OCI-LY1 (cell line): ENCODE results near the gene LRRC2.
A peak's percentile ranks its signal among the peaks of the same experiment; 100 is the strongest.

ENCODE experiments used
- H2AFZ ChIP-seq: fragments of 200-600 bp; sonication (generic), shearing (Covaris generic); 2 replicates; pipeline ENCODE4 v1.6.0; 2014; ENCODE audit warnings: antibody characterized with exemption, mild to moderate bottlenecking, low read length
- H3F3A ChIP-seq: fragments of 200-600 bp; sonication (generic), shearing (Covaris generic); 2 replicates; pipeline ENCODE4 v1.6.0; 2014; ENCODE audit warnings: mild to moderate bottlenecking, antibody characterized with exemption, low read length, moderate library complexity; ENCODE audit not compliant: insufficient read depth
- H3K27ac ChIP-seq: fragments of 200-600 bp; sonication (generic); 2 replicates; pipeline ENCODE4 v1.5.1; 2014; ENCODE audit warnings: low read length, mixed run types, mild to moderate bottlenecking, low read depth; ENCODE audit not compliant: poor library complexity, severe bottlenecking
- H3K27me3 ChIP-seq: fragments of 200-600 bp; sonication (generic); 2 replicates; pipeline ENCODE4 v1.6.0; 2014; ENCODE audit warnings: antibody characterized with exemption, mild to moderate bottlenecking, low read length, moderate library complexity; ENCODE audit not compliant: insufficient read depth
- H3K36me3 ChIP-seq: fragments of 200-600 bp; sonication (generic); 2 replicates; pipeline ENCODE4 v1.6.1; 2014; ENCODE audit warnings: mild to moderate bottlenecking, antibody characterized with exemption, low read length, moderate library complexity, mixed read lengths; ENCODE audit not compliant: insufficient read depth
- H3K4me1 ChIP-seq: fragments of 200-600 bp; sonication (generic); 2 replicates; pipeline ENCODE4 v1.5.1; 2014; ENCODE audit warnings: mild to moderate bottlenecking, low read length, moderate library complexity; ENCODE audit not compliant: insufficient read depth, severe bottlenecking
- H3K4me2 ChIP-seq: fragments of 200-600 bp; sonication (generic), shearing (Covaris generic); 2 replicates; pipeline ENCODE4 v1.6.1; 2014; ENCODE audit warnings: low read length
- H3K4me3 ChIP-seq: fragments of 200-600 bp; sonication (generic); 2 replicates; pipeline ENCODE4 v1.5.1; 2014; ENCODE audit warnings: low read length, low read depth, mild to moderate bottlenecking, mixed read lengths; ENCODE audit not compliant: poor library complexity, severe bottlenecking
- H3K79me2 ChIP-seq: fragments of 200-600 bp; shearing (Covaris generic); 2 replicates; pipeline ENCODE4 v1.6.1; 2016; ENCODE audit warnings: mixed run types, low read length, mixed read lengths; ENCODE audit not compliant: insufficient read depth
- H3K9ac ChIP-seq: fragments of 200-600 bp; sonication (generic), shearing (Covaris generic); 2 replicates; pipeline ENCODE4 v1.6.1; 2014; ENCODE audit warnings: mild to moderate bottlenecking, low read length, mixed read lengths
- H3K9me2 ChIP-seq: fragments of 200-600 bp; sonication (generic), shearing (Covaris generic); 2 replicates; pipeline ENCODE4 v1.6.1; 2014; ENCODE audit warnings: low read depth, mild to moderate bottlenecking, low read length, mixed read lengths
- H3K9me3 ChIP-seq: fragments of 200-600 bp; shearing (Covaris generic); 2 replicates; pipeline ENCODE4 v1.6.1; 2014; ENCODE audit warnings: low read length, mixed read lengths
- H4K20me1 ChIP-seq: fragments of 200-600 bp; sonication (generic), shearing (Covaris generic); 2 replicates; pipeline ENCODE4 v1.6.0; 2016; ENCODE audit warnings: mild to moderate bottlenecking, low read length; ENCODE audit not compliant: insufficient read depth
- EZH2 ChIP-seq: fragments of 200-600 bp; sonication (generic), shearing (Covaris generic); IDR thresholded peaks from 2 replicates; pipeline ENCODE4 v1.8.0; 2017; ENCODE audit warnings: borderline replicate concordance, mixed run types, mild to moderate bottlenecking, antibody characterized with exemption, low read length, moderate library complexity, mixed read lengths
- TF ChIP-seq, protein P1 (sequence below): fragments of 200-600 bp; sonication (generic), shearing (Covaris generic); IDR thresholded peaks from 2 replicates; pipeline ENCODE4 v1.5.1; 2017; ENCODE audit warnings: mild to moderate bottlenecking, antibody characterized with exemption, low read length, moderate library complexity, mixed read lengths

The LRRC2 gene

GRCh38 chr3:46489381-46489780 lies 76.7 kb downstream of the LRRC2 start:
- no peaks in the 10 kb centered on the region for H3F3A ChIP-seq
- no peak overlapping the region for H2AFZ ChIP-seq
- no peaks in the 10 kb centered on the region for H3K36me3 ChIP-seq
- no peak for TF ChIP-seq EZH2
- TF ChIP-seq, protein P1, sequence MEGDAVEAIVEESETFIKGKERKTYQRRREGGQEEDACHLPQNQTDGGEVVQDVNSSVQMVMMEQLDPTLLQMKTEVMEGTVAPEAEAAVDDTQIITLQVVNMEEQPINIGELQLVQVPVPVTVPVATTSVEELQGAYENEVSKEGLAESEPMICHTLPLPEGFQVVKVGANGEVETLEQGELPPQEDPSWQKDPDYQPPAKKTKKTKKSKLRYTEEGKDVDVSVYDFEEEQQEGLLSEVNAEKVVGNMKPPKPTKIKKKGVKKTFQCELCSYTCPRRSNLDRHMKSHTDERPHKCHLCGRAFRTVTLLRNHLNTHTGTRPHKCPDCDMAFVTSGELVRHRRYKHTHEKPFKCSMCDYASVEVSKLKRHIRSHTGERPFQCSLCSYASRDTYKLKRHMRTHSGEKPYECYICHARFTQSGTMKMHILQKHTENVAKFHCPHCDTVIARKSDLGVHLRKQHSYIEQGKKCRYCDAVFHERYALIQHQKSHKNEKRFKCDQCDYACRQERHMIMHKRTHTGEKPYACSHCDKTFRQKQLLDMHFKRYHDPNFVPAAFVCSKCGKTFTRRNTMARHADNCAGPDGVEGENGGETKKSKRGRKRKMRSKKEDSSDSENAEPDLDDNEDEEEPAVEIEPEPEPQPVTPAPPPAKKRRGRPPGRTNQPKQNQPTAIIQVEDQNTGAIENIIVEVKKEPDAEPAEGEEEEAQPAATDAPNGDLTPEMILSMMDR: no peak
- H3K4me3 ChIP-seq: no peak overlapping the region
- no peak overlapping the region for H3K4me2 ChIP-seq
- no peak overlapping the region for H3K27ac ChIP-seq
- no peaks in the 10 kb centered on the region for H3K9me2 ChIP-seq
- no peak overlapping the region for H3K9ac ChIP-seq
- no peaks in the 10 kb centered on the region for H3K27me3 ChIP-seq
- H3K9me3 ChIP-seq: no peaks in the 10 kb centered on the region
- H3K4me1 ChIP-seq: no peaks in the 10 kb centered on the region
- H3K79me2 ChIP-seq: no peaks in the 10 kb centered on the region
- no peaks in the 10 kb centered on the region for H4K20me1 ChIP-seq

DNA sequence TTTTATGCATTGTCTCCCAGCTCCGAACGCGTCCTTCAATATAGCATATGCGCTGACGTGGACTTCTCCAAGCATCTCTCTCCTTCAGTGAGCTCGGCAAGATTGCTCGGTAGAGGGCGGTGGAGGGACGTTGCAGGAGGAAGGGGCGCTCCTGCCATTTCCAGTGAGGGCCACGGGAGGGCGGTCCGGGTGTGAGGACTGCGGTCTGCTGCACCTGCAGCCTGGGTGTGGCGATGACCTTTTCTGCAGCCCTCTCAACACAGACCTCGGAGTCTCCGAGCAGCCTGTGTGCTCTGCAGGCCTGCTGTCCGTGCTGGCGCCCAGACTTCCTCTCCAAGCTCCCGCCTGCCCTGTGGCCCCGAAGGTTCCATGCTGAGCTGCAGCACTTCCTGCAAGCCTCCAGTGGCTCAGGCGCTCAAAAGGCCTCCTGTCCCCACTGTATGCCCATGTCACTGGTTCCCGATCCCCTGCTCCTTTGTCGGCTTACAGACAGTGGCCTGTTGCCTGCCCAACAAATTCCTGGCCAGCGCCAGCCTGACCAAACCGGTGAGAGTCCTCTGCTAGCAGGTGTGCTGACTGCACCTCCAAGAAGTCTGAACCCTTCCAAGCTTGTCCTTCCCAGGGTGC lies 77.3 kb downstream of the LRRC2 start:
- Histone ChIP-seq H2AFZ (no peak overlapping the region), H3K9me2 (no peaks in the 10 kb centered on the region), H3K4me2 (peak overlapping the region; percentile 10; the same call in 1 of the 2 replicates), H3K4me1 (no peaks in the 10 kb centered on the region), H3K27me3 (no peaks in the 10 kb centered on the region), H3K36me3 (no peaks in the 10 kb centered on the region), H3K4me3 (no peak overlapping the region), H4K20me1 (no peaks in the 10 kb centered on the region), H3K9me3 (no peaks in the 10 kb centered on the region), H3K27ac (no peak overlapping the region), H3K79me2 (no peaks in the 10 kb centered on the region), H3K9ac (no peak overlapping the region), H3F3A (no peaks in the 10 kb centered on the region)
- TF ChIP-seq EZH2: no peak
- TF ChIP-seq, protein P1: peak; percentile 100

- Histone ChIP-seq H3K4me2 (no peak overlapping the region), H3K9me3 (no peaks in the 10 kb centered on the region), H2AFZ (no peak overlapping the region), H3K27ac (no peak overlapping the region), H3F3A (no peaks in the 10 kb centered on the region), H3K36me3 (no peaks in the 10 kb centered on the region), H3K4me3 (no peak overlapping the region), H4K20me1 (no peaks in the 10 kb centered on the region), H3K4me1 (no peaks in the 10 kb centered on the region), H3K27me3 (no peaks in the 10 kb centered on the region), H3K79me2 (no peaks in the 10 kb centered on the region), H3K9me2 (no peaks in the 10 kb centered on the region), H3K9ac (no peak overlapping the region)
- TF ChIP-seq EZH2: no peak
- TF ChIP-seq, protein P1: no peak
These were observed 80.3 kb downstream of the LRRC2 start for GRCh38 chr3:46485779-46486175.
